ENCODE data around the gene DNMT3A.

The DNMT3A gene

GRCh38 chr2:25312958-25313710 is 28.6 kb downstream of the DNMT3A start:
- Histone ChIP-seq H3K23ac (ENCODE audit: low read length in 2 of 2) (no peak overlapping the region), H3K9me3 (ENCODE audit: control insufficient read depth, low read length) (no peaks in the 10 kb centered on the region), H3K4ac (ENCODE audit: low read depth in 1 of 2, low read length in 2 of 2) (no peak overlapping the region), H2BK120ac (ENCODE audit: low read depth, low read length) (no peak overlapping the region), H2BK5ac (ENCODE audit: low read depth, low read length, poor library complexity, severe bottlenecking) (no peak overlapping the region), H2AK5ac (ENCODE audit: low read length, severe bottlenecking) (no peak overlapping the region), H3K79me1 (replicated peaks; ENCODE audit: low read length, poor library complexity, severe bottlenecking) (peaks cover 29% of the 10 kb centered on the region), H3K4me1 (ENCODE audit: control insufficient read depth, insufficient read depth, low read depth, low read length) (peaks cover 19% of the 10 kb centered on the region), H3K14ac (ENCODE audit: low read length in 2 of 2) (no peak overlapping the region), H3K4me2 (ENCODE audit: low read length, poor library complexity, severe bottlenecking) (no peak overlapping the region), H3K18ac (ENCODE audit: low read depth in 1 of 2, low read length in 2 of 2) (no peak overlapping the region), H2BK15ac (ENCODE audit: low read depth, poor library complexity, severe bottlenecking) (no peak overlapping the region), H3K27me3 (ENCODE audit: control insufficient read depth in 1 of 2, insufficient read depth in 1 of 2, low read length in 2 of 2) (no peaks in the 10 kb centered on the region), H4K91ac (ENCODE audit: low read length) (no peak overlapping the region), H3K27ac (ENCODE audit: low read length, poor library complexity, severe bottlenecking) (no peak overlapping the region), H3K36me3 (ENCODE audit: control insufficient read depth in 1 of 2, insufficient read depth in 2 of 2, low read depth in 1 of 2, low read length in 2 of 2) (peaks cover 23 to 55% of the 10 kb centered on the region in 2 experiments), H4K8ac (ENCODE audit: low read length) (no peak overlapping the region), H3K9ac (ENCODE audit: low read length) (no peak overlapping the region), H2BK12ac (ENCODE audit: low read length in 2 of 2) (no peak overlapping the region), H3K4me3 (ENCODE audit: insufficient read depth in 1 of 2, low read depth in 1 of 2, low read length in 2 of 2) (no peak overlapping the region), H2AFZ (ENCODE audit: low read depth, low read length) (no peak overlapping the region)
- no peak for DNase-seq
- 82% methylated on average over 15 of the region's 15 CpGs for WGBS

- no peaks in the 10 kb centered on the region for H3K27me3 ChIP-seq (ENCODE audit: control insufficient read depth in 1 of 2, insufficient read depth in 1 of 2, low read length in 2 of 2)
- no peak overlapping the region for H3K4ac ChIP-seq (ENCODE audit: low read depth in 1 of 2, low read length in 2 of 2)
- H3K79me1 ChIP-seq (replicated peaks; ENCODE audit: low read length, poor library complexity, severe bottlenecking) = peaks cover 31% of the 10 kb centered on the region
- no peak overlapping the region for H2BK5ac ChIP-seq (ENCODE audit: low read depth, low read length, poor library complexity, severe bottlenecking)
- no peak overlapping the region for H2BK120ac ChIP-seq (ENCODE audit: low read depth, low read length)
- H2AFZ ChIP-seq (ENCODE audit: low read depth, low read length) = no peak overlapping the region
- H3K9ac ChIP-seq (ENCODE audit: low read length) = no peak overlapping the region
- peaks cover 19% of the 10 kb centered on the region for H3K4me1 ChIP-seq (ENCODE audit: control insufficient read depth, insufficient read depth, low read depth, low read length)
- DNase-seq = no peak
- H3K14ac ChIP-seq (ENCODE audit: low read length in 2 of 2) = no peak overlapping the region
- H2BK15ac ChIP-seq (ENCODE audit: low read depth, poor library complexity, severe bottlenecking) = no peak overlapping the region
- WGBS = 87% methylated on average over 23 of the region's 23 CpGs
- no peak overlapping the region for H2AK5ac ChIP-seq (ENCODE audit: low read length, severe bottlenecking)
- H3K36me3 ChIP-seq (ENCODE audit: control insufficient read depth in 1 of 2, insufficient read depth in 2 of 2, low read depth in 1 of 2, low read length in 2 of 2) = peaks cover 28 to 61% of the 10 kb centered on the region in 2 experiments
- no peak overlapping the region for H2BK12ac ChIP-seq (ENCODE audit: low read length in 2 of 2)
- no peak overlapping the region for H3K27ac ChIP-seq (ENCODE audit: low read length, poor library complexity, severe bottlenecking)
- no peaks in the 10 kb centered on the region for H3K9me3 ChIP-seq (ENCODE audit: control insufficient read depth, low read length)
- no peak overlapping the region for H4K91ac ChIP-seq (ENCODE audit: low read length)
- H3K4me2 ChIP-seq (ENCODE audit: low read length, poor library complexity, severe bottlenecking) = no peak overlapping the region
- no peak overlapping the region for H3K23ac ChIP-seq (ENCODE audit: low read length in 2 of 2)
- H3K18ac ChIP-seq (ENCODE audit: low read depth in 1 of 2, low read length in 2 of 2) = no peak overlapping the region
- H3K4me3 ChIP-seq (ENCODE audit: insufficient read depth in 1 of 2, low read depth in 1 of 2, low read length in 2 of 2) = no peak overlapping the region
- H4K8ac ChIP-seq (ENCODE audit: low read length) = no peak overlapping the region
Measured at GRCh38 chr2:25311865-25312575, 29.7 kb downstream of the DNMT3A start.

- H4K8ac ChIP-seq (ENCODE audit: low read length) = no peak overlapping the region
- 66% methylated on average over 7 of the region's 14 CpGs for WGBS
- no peak overlapping the region for H3K14ac ChIP-seq (ENCODE audit: low read length in 2 of 2)
- peaks cover 28% of the 10 kb centered on the region for H3K79me1 ChIP-seq (replicated peaks; ENCODE audit: low read length, poor library complexity, severe bottlenecking)
- no peaks in the 10 kb centered on the region for H3K9me3 ChIP-seq (ENCODE audit: control insufficient read depth, low read length)
- H3K36me3 ChIP-seq (ENCODE audit: control insufficient read depth in 1 of 2, insufficient read depth in 2 of 2, low read depth in 1 of 2, low read length in 2 of 2) = peaks cover 28 to 65% of the 10 kb centered on the region in 2 experiments
- no peaks in the 10 kb centered on the region for H3K27me3 ChIP-seq (ENCODE audit: control insufficient read depth in 1 of 2, insufficient read depth in 1 of 2, low read length in 2 of 2)
- H2BK15ac ChIP-seq (ENCODE audit: low read depth, poor library complexity, severe bottlenecking) = no peak overlapping the region
- no peak overlapping the region for H3K4ac ChIP-seq (ENCODE audit: low read depth in 1 of 2, low read length in 2 of 2)
- no peak overlapping the region for H2AFZ ChIP-seq (ENCODE audit: low read depth, low read length)
- H2BK5ac ChIP-seq (ENCODE audit: low read depth, low read length, poor library complexity, severe bottlenecking) = no peak overlapping the region
- H3K4me1 ChIP-seq (ENCODE audit: control insufficient read depth, insufficient read depth, low read depth, low read length) = peaks cover 19% of the 10 kb centered on the region
- H3K4me3 ChIP-seq (ENCODE audit: insufficient read depth in 1 of 2, low read depth in 1 of 2, low read length in 2 of 2) = no peak overlapping the region
- no peak for DNase-seq
- H3K4me2 ChIP-seq (ENCODE audit: low read length, poor library complexity, severe bottlenecking) = no peak overlapping the region
- no peak overlapping the region for H2AK5ac ChIP-seq (ENCODE audit: low read length, severe bottlenecking)
- no peak overlapping the region for H3K23ac ChIP-seq (ENCODE audit: low read length in 2 of 2)
- H3K9ac ChIP-seq (ENCODE audit: low read length) = no peak overlapping the region
- no peak overlapping the region for H2BK12ac ChIP-seq (ENCODE audit: low read length in 2 of 2)
- H3K27ac ChIP-seq (ENCODE audit: low read length, poor library complexity, severe bottlenecking) = no peak overlapping the region
- no peak overlapping the region for H4K91ac ChIP-seq (ENCODE audit: low read length)
- H2BK120ac ChIP-seq (ENCODE audit: low read depth, low read length) = no peak overlapping the region
- no peak overlapping the region for H3K18ac ChIP-seq (ENCODE audit: low read depth in 1 of 2, low read length in 2 of 2)
Measured at GRCh38 chr2:25310965-25311864, 30.5 kb downstream of the DNMT3A start.

- H3K9me3 ChIP-seq (ENCODE audit: control insufficient read depth, low read length) = no peaks in the 10 kb centered on the region
- no peak overlapping the region for H2BK12ac ChIP-seq (ENCODE audit: low read length in 2 of 2)
- no peak overlapping the region for H3K18ac ChIP-seq (ENCODE audit: low read depth in 1 of 2, low read length in 2 of 2)
- H2AK5ac ChIP-seq (ENCODE audit: low read length, severe bottlenecking) = no peak overlapping the region
- peaks cover 28 to 70% of the 10 kb centered on the region in 2 experiments for H3K36me3 ChIP-seq (ENCODE audit: control insufficient read depth in 1 of 2, insufficient read depth in 2 of 2, low read depth in 1 of 2, low read length in 2 of 2)
- no peak overlapping the region for H2BK15ac ChIP-seq (ENCODE audit: low read depth, poor library complexity, severe bottlenecking)
- no peaks in the 10 kb centered on the region for H3K27me3 ChIP-seq (ENCODE audit: control insufficient read depth in 1 of 2, insufficient read depth in 1 of 2, low read length in 2 of 2)
- no peak overlapping the region for H4K8ac ChIP-seq (ENCODE audit: low read length)
- no peak overlapping the region for H3K4me3 ChIP-seq (ENCODE audit: insufficient read depth in 1 of 2, low read depth in 1 of 2, low read length in 2 of 2)
- no peak overlapping the region for H3K4ac ChIP-seq (ENCODE audit: low read depth in 1 of 2, low read length in 2 of 2)
- no peak overlapping the region for H3K14ac ChIP-seq (ENCODE audit: low read length in 2 of 2)
- H3K79me1 ChIP-seq (replicated peaks; ENCODE audit: low read length, poor library complexity, severe bottlenecking) = peaks cover 26% of the 10 kb centered on the region
- DNase-seq = no peak
- no peak overlapping the region for H3K9ac ChIP-seq (ENCODE audit: low read length)
- H4K91ac ChIP-seq (ENCODE audit: low read length) = no peak overlapping the region
- H2BK120ac ChIP-seq (ENCODE audit: low read depth, low read length) = no peak overlapping the region
- peaks cover 23% of the 10 kb centered on the region for H3K4me1 ChIP-seq (ENCODE audit: control insufficient read depth, insufficient read depth, low read depth, low read length)
- no peak overlapping the region for H2AFZ ChIP-seq (ENCODE audit: low read depth, low read length)
- no peak overlapping the region for H3K27ac ChIP-seq (ENCODE audit: low read length, poor library complexity, severe bottlenecking)
- WGBS = 88% methylated on average over 5 of the region's 5 CpGs
- no peak overlapping the region for H2BK5ac ChIP-seq (ENCODE audit: low read depth, low read length, poor library complexity, severe bottlenecking)
- H3K23ac ChIP-seq (ENCODE audit: low read length in 2 of 2) = no peak overlapping the region
- no peak overlapping the region for H3K4me2 ChIP-seq (ENCODE audit: low read length, poor library complexity, severe bottlenecking)
Measured at GRCh38 chr2:25310709-25310964, 31.1 kb downstream of the DNMT3A start.
